GM12878 (cell line): Measurements from ENCODE around the gene C19orf47. TPM values are rescaled to one million over a fixed set of nuclear protein-coding genes. Genes with fewer than 3 reads are reported as not detected.

Experiments
- BACH1 ChIP-seq: fragments of 450-650 bp; IDR thresholded peaks from 2 replicates; pipeline ENCODE4 v1.6.1; 2017; ENCODE audit warnings: mild to moderate bottlenecking, borderline replicate concordance
- BMI1 ChIP-seq: fragments of 450-650 bp; IDR thresholded peaks from 2 replicates; pipeline ENCODE4 v1.6.1; 2016; ENCODE audit warnings: mild to moderate bottlenecking, moderate library complexity, borderline replicate concordance
- BRCA1 ChIP-seq: IDR thresholded peaks from 2 replicates; pipeline ENCODE4 v1.6.1; 2011; ENCODE audit warnings: low read depth, low read length, improper control_type of control experiment
- CBX3 ChIP-seq: fragments of 200-600 bp; sonication (generic); IDR thresholded peaks from 2 replicates; pipeline ENCODE4 v1.6.1; 2016; ENCODE audit warnings: low read depth, borderline replicate concordance
- CREB1 ChIP-seq: IDR thresholded peaks from 2 replicates; pipeline ENCODE4 v1.6.1; 2012; ENCODE audit warnings: low read depth, mild to moderate bottlenecking, inconsistent platforms
- ETV6 ChIP-seq, 2 experiments: fragments of 450-650 bp in 1 of 2; IDR thresholded peaks in 1 of 2; conservative IDR thresholded peaks in 1 of 2; 2 replicates each; pipeline ENCODE4 v1.6.1; 2014; ENCODE audit warnings: antibody characterized with exemption in 1 of 2, borderline replicate concordance in 1 of 2, low read depth in 1 of 2, mild to moderate bottlenecking in 1 of 2, moderate library complexity in 1 of 2
- EZH2 ChIP-seq: IDR thresholded peaks from 2 replicates; pipeline ENCODE4 v1.6.1; 2012; ENCODE audit warnings: low read depth, mild to moderate bottlenecking, control low read depth, inconsistent platforms, low read length, borderline replicate concordance; ENCODE audit not compliant: control insufficient read depth
- FOXM1 ChIP-seq: IDR thresholded peaks from 2 replicates; pipeline ENCODE4 v1.6.1; 2012; ENCODE audit warnings: low read depth, mild to moderate bottlenecking, inconsistent platforms, low read length, moderate library complexity
- HDAC2 ChIP-seq: fragments of 200-600 bp; sonication (generic); IDR thresholded peaks from 2 replicates; pipeline ENCODE4 v1.6.1; 2017
- IRF4 ChIP-seq: IDR thresholded peaks from 2 replicates; pipeline ENCODE4 v1.6.1; 2011; ENCODE audit warnings: low read depth, low read length
- KLF5 ChIP-seq: fragments of 450-650 bp; IDR thresholded peaks from 2 replicates; pipeline ENCODE4 v1.6.1; 2014; ENCODE audit warnings: mild to moderate bottlenecking; ENCODE audit not compliant: partially characterized antibody
- NFXL1 ChIP-seq: fragments of 450-650 bp; IDR thresholded peaks from 2 replicates; pipeline ENCODE4 v1.6.1; 2017; ENCODE audit warnings: antibody characterized with exemption, mild to moderate bottlenecking, borderline replicate concordance
- PAX5 ChIP-seq: IDR thresholded peaks from 2 replicates; pipeline ENCODE4 v1.6.1; 2011; ENCODE audit warnings: low read depth, low read length, borderline replicate concordance
- PML ChIP-seq: IDR thresholded peaks from 2 replicates; pipeline ENCODE4 v1.6.1; 2012; ENCODE audit warnings: low read length, inconsistent platforms
- POLR2AphosphoS5 ChIP-seq: IDR thresholded peaks from 2 replicates; pipeline ENCODE4 v1.6.1; 2011; ENCODE audit warnings: mild to moderate bottlenecking, low read length, inconsistent platforms
- SMC3 ChIP-seq: IDR thresholded peaks from 2 replicates; pipeline ENCODE4 v1.6.1; 2011; ENCODE audit warnings: low read length, improper control_type of control experiment, borderline replicate concordance
- polyA plus RNA-seq, 11 experiments: library from polyadenylated mRNA; depleted of rRNA in 4 of 11; unstranded in 6 of 11; stranded (reverse) in 5 of 11; fragments of >200 nt; fragmentation: Nextera tagmentation in 4 of 11; fragmentation: Illumina TruSeq in 1 of 11; extraction: Ambion mirVana in 4 of 11; extraction: Trizol in 1 of 11; gene quantifications; 1 replicate in 1 of 11; 2 replicates in 10 of 11; pipeline versions ENCODE4 v1.2.1 to v1.2.3, GENCODE V29; 2011 to 2016; ENCODE audit warnings: inconsistent platforms in 2 of 11, missing spikeins in 2 of 11, low read depth in 1 of 11
- total RNA-seq, 4 experiments: library from RNA; depleted of rRNA in 3 of 4; stranded (reverse); fragments of >200 nt in 3 of 4; fragmentation: Illumina TruSeq in 1 of 4; extraction: Trizol in 1 of 4; gene quantifications; 2 replicates each; pipeline versions ENCODE4 v1.2.1 to v1.2.3, GENCODE V29; 2013 to 2021
- TF ChIP-seq, protein P1 (sequence below): fragments of 450-650 bp; IDR thresholded peaks from 2 replicates; pipeline ENCODE4 v1.6.1; 2017; ENCODE audit warnings: low read depth, mild to moderate bottlenecking, moderate library complexity
- TF ChIP-seq, protein P2 (sequence below): fragments of 450-650 bp; conservative IDR thresholded peaks from 2 replicates; pipeline ENCODE4 v1.6.1; 2017; ENCODE audit warnings: mild to moderate bottlenecking, moderate library complexity
- TF ChIP-seq, protein P3 (sequence below): IDR thresholded peaks from 2 replicates; pipeline ENCODE4 v1.6.1; 2012; ENCODE audit warnings: mild to moderate bottlenecking, low read depth, low read length
- TF ChIP-seq, protein P4 (sequence below): fragments of 150-350 bp; IDR thresholded peaks from 2 replicates; pipeline ENCODE4 v1.6.1; 2016; ENCODE audit warnings: low read depth, low read length

C19orf47 gene
- total and polyA plus RNA-seq, 10 of the 15 experiments (the other 5 are each of a cell fraction or from before 2014, with no cell fraction given), result 0.11 to 29.1 (median 20.2) TPM

DNA sequence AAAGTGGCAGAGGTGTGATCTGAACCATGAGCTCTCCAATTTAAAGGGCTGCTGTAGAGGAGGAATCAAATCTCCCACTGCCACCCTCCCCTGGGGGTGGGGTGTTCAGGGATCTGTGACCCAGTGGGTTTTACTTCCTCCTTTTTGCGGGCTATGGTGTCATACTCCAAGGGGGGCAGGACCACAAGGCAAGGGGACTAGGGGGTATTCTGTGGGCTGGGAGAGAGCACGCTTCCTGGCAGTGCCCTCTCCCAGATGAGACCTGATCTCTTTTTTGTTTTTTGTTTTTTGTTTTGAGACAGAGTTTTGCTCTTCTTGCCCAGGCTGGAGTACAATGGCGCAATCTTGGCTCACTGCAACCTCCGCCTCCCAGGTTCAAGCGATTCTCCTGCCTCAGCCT, 10.6 kb upstream of the C19orf47 start (continued):
- TF ChIP-seq, protein P1, sequence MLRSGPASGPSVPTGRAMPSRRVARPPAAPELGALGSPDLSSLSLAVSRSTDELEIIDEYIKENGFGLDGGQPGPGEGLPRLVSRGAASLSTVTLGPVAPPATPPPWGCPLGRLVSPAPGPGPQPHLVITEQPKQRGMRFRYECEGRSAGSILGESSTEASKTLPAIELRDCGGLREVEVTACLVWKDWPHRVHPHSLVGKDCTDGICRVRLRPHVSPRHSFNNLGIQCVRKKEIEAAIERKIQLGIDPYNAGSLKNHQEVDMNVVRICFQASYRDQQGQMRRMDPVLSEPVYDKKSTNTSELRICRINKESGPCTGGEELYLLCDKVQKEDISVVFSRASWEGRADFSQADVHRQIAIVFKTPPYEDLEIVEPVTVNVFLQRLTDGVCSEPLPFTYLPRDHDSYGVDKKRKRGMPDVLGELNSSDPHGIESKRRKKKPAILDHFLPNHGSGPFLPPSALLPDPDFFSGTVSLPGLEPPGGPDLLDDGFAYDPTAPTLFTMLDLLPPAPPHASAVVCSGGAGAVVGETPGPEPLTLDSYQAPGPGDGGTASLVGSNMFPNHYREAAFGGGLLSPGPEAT, result peak; percentile 6; the same call in 1 of the 2 replicates
- TF ChIP-seq ETV6 (conservative IDR thresholded peaks at IDR 0.05 in 1 of 2, IDR thresholded peaks at IDR 0.05 in 1 of 2; ENCODE audit: borderline replicate concordance in 1 of 2, low read depth in 1 of 2) (no peak), POLR2AphosphoS5 (no peak), PAX5 (peak; percentile 99), KLF5 (no peak), BACH1 (0 out of 2 replicates have a peak, but pooled peaks have one; percentile 59), HDAC2 (no peak), IRF4 (0 out of 2 replicates have a peak, but pooled peaks have one; percentile 42), CBX3 (no peak), EZH2 (no peak), PML (no peak), FOXM1 (peak; percentile 35; the same call in 1 of the 2 replicates), BRCA1 (no peak), NFXL1 (no peak), BMI1 (no peak), CREB1 (peak; percentile 42; the same call in 1 of the 2 replicates), SMC3 (no peak)
- TF ChIP-seq, protein P2, sequence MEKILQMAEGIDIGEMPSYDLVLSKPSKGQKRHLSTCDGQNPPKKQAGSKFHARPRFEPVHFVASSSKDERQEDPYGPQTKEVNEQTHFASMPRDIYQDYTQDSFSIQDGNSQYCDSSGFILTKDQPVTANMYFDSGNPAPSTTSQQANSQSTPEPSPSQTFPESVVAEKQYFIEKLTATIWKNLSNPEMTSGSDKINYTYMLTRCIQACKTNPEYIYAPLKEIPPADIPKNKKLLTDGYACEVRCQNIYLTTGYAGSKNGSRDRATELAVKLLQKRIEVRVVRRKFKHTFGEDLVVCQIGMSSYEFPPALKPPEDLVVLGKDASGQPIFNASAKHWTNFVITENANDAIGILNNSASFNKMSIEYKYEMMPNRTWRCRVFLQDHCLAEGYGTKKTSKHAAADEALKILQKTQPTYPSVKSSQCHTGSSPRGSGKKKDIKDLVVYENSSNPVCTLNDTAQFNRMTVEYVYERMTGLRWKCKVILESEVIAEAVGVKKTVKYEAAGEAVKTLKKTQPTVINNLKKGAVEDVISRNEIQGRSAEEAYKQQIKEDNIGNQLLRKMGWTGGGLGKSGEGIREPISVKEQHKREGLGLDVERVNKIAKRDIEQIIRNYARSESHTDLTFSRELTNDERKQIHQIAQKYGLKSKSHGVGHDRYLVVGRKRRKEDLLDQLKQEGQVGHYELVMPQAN, result no peak
- TF ChIP-seq, protein P3, sequence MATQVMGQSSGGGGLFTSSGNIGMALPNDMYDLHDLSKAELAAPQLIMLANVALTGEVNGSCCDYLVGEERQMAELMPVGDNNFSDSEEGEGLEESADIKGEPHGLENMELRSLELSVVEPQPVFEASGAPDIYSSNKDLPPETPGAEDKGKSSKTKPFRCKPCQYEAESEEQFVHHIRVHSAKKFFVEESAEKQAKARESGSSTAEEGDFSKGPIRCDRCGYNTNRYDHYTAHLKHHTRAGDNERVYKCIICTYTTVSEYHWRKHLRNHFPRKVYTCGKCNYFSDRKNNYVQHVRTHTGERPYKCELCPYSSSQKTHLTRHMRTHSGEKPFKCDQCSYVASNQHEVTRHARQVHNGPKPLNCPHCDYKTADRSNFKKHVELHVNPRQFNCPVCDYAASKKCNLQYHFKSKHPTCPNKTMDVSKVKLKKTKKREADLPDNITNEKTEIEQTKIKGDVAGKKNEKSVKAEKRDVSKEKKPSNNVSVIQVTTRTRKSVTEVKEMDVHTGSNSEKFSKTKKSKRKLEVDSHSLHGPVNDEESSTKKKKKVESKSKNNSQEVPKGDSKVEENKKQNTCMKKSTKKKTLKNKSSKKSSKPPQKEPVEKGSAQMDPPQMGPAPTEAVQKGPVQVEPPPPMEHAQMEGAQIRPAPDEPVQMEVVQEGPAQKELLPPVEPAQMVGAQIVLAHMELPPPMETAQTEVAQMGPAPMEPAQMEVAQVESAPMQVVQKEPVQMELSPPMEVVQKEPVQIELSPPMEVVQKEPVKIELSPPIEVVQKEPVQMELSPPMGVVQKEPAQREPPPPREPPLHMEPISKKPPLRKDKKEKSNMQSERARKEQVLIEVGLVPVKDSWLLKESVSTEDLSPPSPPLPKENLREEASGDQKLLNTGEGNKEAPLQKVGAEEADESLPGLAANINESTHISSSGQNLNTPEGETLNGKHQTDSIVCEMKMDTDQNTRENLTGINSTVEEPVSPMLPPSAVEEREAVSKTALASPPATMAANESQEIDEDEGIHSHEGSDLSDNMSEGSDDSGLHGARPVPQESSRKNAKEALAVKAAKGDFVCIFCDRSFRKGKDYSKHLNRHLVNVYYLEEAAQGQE, result no peak
- TF ChIP-seq, protein P4, sequence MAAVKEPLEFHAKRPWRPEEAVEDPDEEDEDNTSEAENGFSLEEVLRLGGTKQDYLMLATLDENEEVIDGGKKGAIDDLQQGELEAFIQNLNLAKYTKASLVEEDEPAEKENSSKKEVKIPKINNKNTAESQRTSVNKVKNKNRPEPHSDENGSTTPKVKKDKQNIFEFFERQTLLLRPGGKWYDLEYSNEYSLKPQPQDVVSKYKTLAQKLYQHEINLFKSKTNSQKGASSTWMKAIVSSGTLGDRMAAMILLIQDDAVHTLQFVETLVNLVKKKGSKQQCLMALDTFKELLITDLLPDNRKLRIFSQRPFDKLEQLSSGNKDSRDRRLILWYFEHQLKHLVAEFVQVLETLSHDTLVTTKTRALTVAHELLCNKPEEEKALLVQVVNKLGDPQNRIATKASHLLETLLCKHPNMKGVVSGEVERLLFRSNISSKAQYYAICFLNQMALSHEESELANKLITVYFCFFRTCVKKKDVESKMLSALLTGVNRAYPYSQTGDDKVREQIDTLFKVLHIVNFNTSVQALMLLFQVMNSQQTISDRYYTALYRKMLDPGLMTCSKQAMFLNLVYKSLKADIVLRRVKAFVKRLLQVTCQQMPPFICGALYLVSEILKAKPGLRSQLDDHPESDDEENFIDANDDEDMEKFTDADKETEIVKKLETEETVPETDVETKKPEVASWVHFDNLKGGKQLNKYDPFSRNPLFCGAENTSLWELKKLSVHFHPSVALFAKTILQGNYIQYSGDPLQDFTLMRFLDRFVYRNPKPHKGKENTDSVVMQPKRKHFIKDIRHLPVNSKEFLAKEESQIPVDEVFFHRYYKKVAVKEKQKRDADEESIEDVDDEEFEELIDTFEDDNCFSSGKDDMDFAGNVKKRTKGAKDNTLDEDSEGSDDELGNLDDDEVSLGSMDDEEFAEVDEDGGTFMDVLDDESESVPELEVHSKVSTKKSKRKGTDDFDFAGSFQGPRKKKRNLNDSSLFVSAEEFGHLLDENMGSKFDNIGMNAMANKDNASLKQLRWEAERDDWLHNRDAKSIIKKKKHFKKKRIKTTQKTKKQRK, result no peak
- TF ChIP-seq, all 136 proteins: peak for 33
